Skin epidermis (tissue), 12 donors: ENCODE results near the gene MDM2.
"Not testable (repeated sequence)": the region's sequence is repeated elsewhere in the genome, so short reads cannot be mapped to it uniquely, and the experiment has no call there.

Source experiments
- H3K27ac ChIP-seq, 21 experiments: fragments of 200-600 bp; sonication (generic) in 11 of 21; one replicate each; pipeline ENCODE4 v1.5.0; 2020; ENCODE audit warnings: mild to moderate bottlenecking in 3 of 21, inconsistent platforms in 2 of 21, moderate library complexity in 2 of 21
- H3K4me3 ChIP-seq, 7 experiments: fragments of 200-600 bp; sonication (generic) in 2 of 7; one replicate each; pipeline ENCODE4 v1.5.0; 2020; ENCODE audit warnings: inconsistent platforms in 2 of 7, mild to moderate bottlenecking in 2 of 7, moderate library complexity in 1 of 7

The MDM2 gene

GRCh38 chr12:68821357-68822188, 13.6 kb downstream of the MDM2 start:
- Histone ChIP-seq H3K4me3 (no peak overlapping the region), H3K27ac (no peak overlapping the region)

- no peak overlapping the region for H3K4me3 ChIP-seq
- no peak overlapping the region for H3K27ac ChIP-seq
Observed at GRCh38 chr12:68823696-68824095, 15.7 kb downstream of the MDM2 start.

GRCh38 chr12:68824131-68824530, 16.2 kb downstream of the MDM2 start:
- Histone ChIP-seq H3K4me3 (no peak overlapping the region), H3K27ac (no peak overlapping the region)

GRCh38 chr12:68824597-68825250, 16.7 kb downstream of the MDM2 start:
- no peak overlapping the region for H3K4me3 ChIP-seq
- no peak overlapping the region for H3K27ac ChIP-seq

- H3K4me3 ChIP-seq: no peak overlapping the region
Observed at GRCh38 chr12:68825569-68826217, 17.7 kb downstream of the MDM2 start.

GRCh38 chr12:68827895-68828671, 20.1 kb downstream of the MDM2 start:
- Histone ChIP-seq H3K4me3 (no peak overlapping the region), H3K27ac (no peak overlapping the region)

More at GRCh38 chr12:68825569-68826217, 17.7 kb downstream of the MDM2 start:
- H3K27ac ChIP-seq: no peak overlapping the region

GRCh38 chr12:68828672-68829068, 20.7 kb downstream of the MDM2 start:
- Histone ChIP-seq H3K27ac (no peak overlapping the region), H3K4me3 (no peak overlapping the region)

- H3K4me3 ChIP-seq: no peak overlapping the region
- no peak overlapping the region for H3K27ac ChIP-seq
Observed at GRCh38 chr12:68831272-68831671, 23.3 kb downstream of the MDM2 start.

- Histone ChIP-seq H3K27ac (no peak overlapping the region), H3K4me3 (no peak overlapping the region)
Observed at GRCh38 chr12:68831751-68832503, 23.9 kb downstream of the MDM2 start.

- H3K27ac ChIP-seq: no peak overlapping the region
- no peak overlapping the region for H3K4me3 ChIP-seq
Observed at GRCh38 chr12:68832504-68832867, 24.5 kb downstream of the MDM2 start.

- H3K27ac ChIP-seq: no peak overlapping the region
- H3K4me3 ChIP-seq: no peak overlapping the region
Observed at GRCh38 chr12:68833508-68833907, 25.5 kb downstream of the MDM2 start.

- Histone ChIP-seq H3K27ac (peak overlapping the region in 1 of 21 experiments; percentile 57), H3K4me3 (no peak overlapping the region)
Observed at GRCh38 chr12:68835333-68835908, 27.4 kb downstream of the MDM2 start.

- Histone ChIP-seq H3K27ac (no peak overlapping the region), H3K4me3 (no peak overlapping the region)
Observed at GRCh38 chr12:68837215-68837614, 29.2 kb downstream of the MDM2 start.

GRCh38 chr12:68838046-68838886, 30.3 kb downstream of the MDM2 start:
- no peak overlapping the region for H3K4me3 ChIP-seq

GRCh38 chr12:68839183-68840147, 31.5 kb downstream of the MDM2 start:
- Histone ChIP-seq H3K4me3 (no peak overlapping the region), H3K27ac (no peak overlapping the region)

More at GRCh38 chr12:68838046-68838886, 30.3 kb downstream of the MDM2 start:
- H3K27ac ChIP-seq: no peak overlapping the region

- not testable (repeated sequence) for H3K4me3 ChIP-seq, H3K27ac ChIP-seq
Observed at GRCh38 chr12:68841175-68841574, 33.2 kb downstream of the MDM2 start.

GRCh38 chr12:68841717-68842116, 33.7 kb downstream of the MDM2 start:
- H3K4me3 ChIP-seq: no peak overlapping the region
- H3K27ac ChIP-seq: no peak overlapping the region
